Spleen (tissue), 11 donors: ENCODE results near the gene GMPPB. TPM values are rescaled to one million over a fixed set of nuclear protein-coding genes. Genes with fewer than 3 reads are reported as not detected.

Experiments used
- DNase-seq: peaks from one replicate; pipeline ENCODE4 v3.0.0-alpha.2; 2020
- H3K27ac ChIP-seq, 8 donors: fragments of 200-600 bp; sonication (generic) in 7 of 8; 1 replicate in 4 of 8; 2 replicates in 4 of 8; pipeline versions ENCODE4 v1.5.0 to v1.8.0; 2016 to 2021; ENCODE audit warnings: inconsistent platforms in 4 of 8, mild to moderate bottlenecking in 4 of 8, moderate library complexity in 1 of 8
- H3K27me3 ChIP-seq, 7 donors: fragments of 200-600 bp; sonication (generic) in 6 of 7; replicated peaks in 1 of 7; 1 replicate in 4 of 7; 2 replicates in 3 of 7; pipeline versions ENCODE4 v1.5.0 to v1.8.0; 2016 to 2021; ENCODE audit warnings: inconsistent platforms in 3 of 7, mild to moderate bottlenecking in 1 of 7
- H3K36me3 ChIP-seq, 6 donors: fragments of 200-600 bp; sonication (generic) in 5 of 6; 1 replicate in 4 of 6; 2 replicates in 2 of 6; pipeline versions ENCODE4 v1.5.0 to v1.8.0; 2016 to 2021; ENCODE audit warnings: inconsistent platforms in 2 of 6
- H3K4me1 ChIP-seq, 6 donors: fragments of 200-600 bp; sonication (generic) in 5 of 6; 1 replicate in 3 of 6; 2 replicates in 3 of 6; pipeline versions ENCODE4 v1.5.0 to v1.8.0; 2016 to 2021; ENCODE audit warnings: inconsistent platforms in 3 of 6
- H3K4me3 ChIP-seq, 8 donors: fragments of 200-600 bp; sonication (generic) in 7 of 8; 1 replicate in 4 of 8; 2 replicates in 4 of 8; pipeline versions ENCODE4 v1.5.0 to v1.8.0; 2016 to 2021; ENCODE audit warnings: inconsistent platforms in 4 of 8, mild to moderate bottlenecking in 4 of 8, moderate library complexity in 2 of 8
- H3K9me3 ChIP-seq, 8 donors: fragments of 200-600 bp; sonication (generic) in 7 of 8; 1 replicate in 4 of 8; 2 replicates in 4 of 8; pipeline versions ENCODE4 v1.5.0 to v1.8.0; 2016 to 2021; ENCODE audit warnings: inconsistent platforms in 4 of 8
- CTCF ChIP-seq, 11 experiments: fragments of 200-600 bp in 7 of 11; fragments of 450-650 bp in 4 of 11; sonication (generic) in 4 of 11; IDR thresholded peaks in 8 of 11; conservative IDR thresholded peaks in 3 of 11; 1 replicate in 7 of 11; 2 replicates in 4 of 11; pipeline versions ENCODE4 v1.4.0 to v1.8.0; 2016 to 2021; ENCODE audit warnings: antibody characterized with exemption in 11 of 11, inconsistent platforms in 4 of 11, mild to moderate bottlenecking in 1 of 11
- POLR2A ChIP-seq, 3 donors: fragments of 450-650 bp; IDR thresholded peaks; one replicate each; pipeline ENCODE4 v1.5.1; 2017; ENCODE audit warnings: antibody characterized with exemption in 3 of 3, mild to moderate bottlenecking in 1 of 3
- POLR2AphosphoS5 ChIP-seq, 3 donors: sonication (generic); formaldehyde crosslinking; IDR thresholded peaks; one replicate each; pipeline ENCODE4 v1.5.1; 2017; ENCODE audit warnings: antibody characterized with exemption in 3 of 3
- WGBS, 5 donors: extraction: QIAGEN DNeasy Blood & Tissue Kit in 3 of 5; methylation state at CpG; one replicate each; pipeline versions ENCODE4 v1.1.5 to v1.1.7; 2013 to 2018; 5-methylcytosine and 5-hydroxymethylcytosine counted together
- intact Hi-C: fragments of 100-400 bp; cut with DNase I; formaldehyde crosslinking; loops from one replicate; pipeline ENCODE4 v1.15.0; 2023; ENCODE audit warnings: low total_unique reads
- polyA plus RNA-seq, 3 donors: library from polyadenylated mRNA; stranded (reverse); fragments of 200-250 nt; gene quantifications; one replicate each; pipeline ENCODE4 v1.2.1, GENCODE V29; 2013
- total RNA-seq, 7 donors: library from RNA; depleted of rRNA in 3 of 7; stranded (reverse); fragments of >200 nt in 3 of 7; fragmentation: NEBNext Ultra II Directional in 4 of 7; extraction: Animal tissue kit (Norgen Biotek cat#: 25700) in 4 of 7; gene quantifications; one replicate each; pipeline versions ENCODE4 v1.1.0 to v1.2.1, GENCODE V29; 2016 to 2021
- donor health status: healthy with polysubstance abuse.
- donor health status: DM: no; HTN: no; CAD: no; lungs with moderate emphysema.
- donor health status: DM: no; HTN: no; CAD: no.
- donor health status: Bipolar disorder and iron deficiency.
- donor health status: healthy.
- donor health status: DM: no; HTN: no; CAD: no.
- donor health status: DM: yes; HTN: yes; CAD: no.

Gene GMPPB
- total and polyA plus RNA-seq, 10 donors = 10.8 to 34.3 (median 26.7) TPM

- Histone ChIP-seq H3K27ac (no peak overlapping the region), H3K4me1 (peaks cover 0 to 32% (median 8%) of the 10 kb centered on the region in 6 donors), H3K27me3 (no peaks in the 10 kb centered on the region), H3K9me3 (no peaks in the 10 kb centered on the region), H3K4me3 (no peak overlapping the region), H3K36me3 (peaks cover 0 to 100% (median 73%) of the 10 kb centered on the region in 6 donors)
- WGBS, 5 donors = 88 to 93% (median 89%) methylated on average over 20 to 21 of the region's 21 CpGs
- DNase-seq = no peak
- intact Hi-C loops = loop anchor here (5.0 kb wide), 1 partner anchor 141 kb away; no protein-coding TSS in a partner anchor
- TF ChIP-seq CTCF (IDR thresholded peaks at IDR 0.05 in 8 of 11, conservative IDR thresholded peaks at IDR 0.05 in 3 of 11) = peak in 4 of 11 experiments; percentile 11 to 32 (median 28)
- TF ChIP-seq POLR2AphosphoS5 (IDR thresholded peaks at IDR 0.05) = peak in 1 of 3 donors; percentile 41
- TF ChIP-seq POLR2A (IDR thresholded peaks at IDR 0.05) = no peak
These were observed 22.2 kb downstream of the GMPPB start for GRCh38 chr3:49701388-49702077.

DNA sequence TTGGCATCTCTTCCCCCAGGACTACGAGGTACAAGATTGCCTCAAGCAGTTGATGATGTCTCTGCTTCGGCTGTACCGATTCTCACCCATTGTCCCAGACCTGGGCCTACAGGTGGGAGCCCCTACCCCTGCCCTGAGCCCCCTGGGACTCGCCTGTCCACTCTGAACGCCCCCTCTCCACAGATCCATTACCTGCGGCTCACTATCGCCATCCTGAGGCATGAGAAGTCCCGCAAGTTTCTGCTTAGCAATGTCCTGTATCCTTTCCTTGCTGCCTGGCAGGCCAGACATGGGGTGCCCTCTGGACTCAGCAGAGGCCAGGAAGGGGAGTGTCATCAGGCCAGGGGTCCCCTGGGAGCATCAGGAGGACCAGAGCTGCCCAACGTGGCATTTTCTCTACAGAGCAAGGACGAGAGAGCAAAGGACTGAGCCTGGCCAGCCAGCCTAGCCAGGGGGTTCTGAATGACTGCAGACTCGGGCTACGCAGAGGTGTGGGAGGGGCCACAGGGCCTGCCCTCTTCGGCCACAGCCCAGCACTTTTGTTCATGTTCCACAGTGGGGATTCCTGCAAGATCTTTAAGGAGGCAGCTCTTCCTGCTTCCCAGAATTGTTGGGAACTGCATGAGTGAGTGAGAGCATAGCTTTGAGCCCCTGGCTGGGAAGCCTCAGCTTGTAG is 23.2 kb downstream of the GMPPB start:
- intact Hi-C loops = loop anchor here (5.0 kb wide), 1 partner anchor 142 kb away; no protein-coding TSS in a partner anchor
- H3K9me3 ChIP-seq = no peaks in the 10 kb centered on the region
- 77 to 91% (median 89%) methylated on average over 10 to 13 of the region's 13 CpGs for WGBS, 5 donors
- peaks cover 0 to 90% (median 65%) of the 10 kb centered on the region in 6 donors for H3K36me3 ChIP-seq
- no peak overlapping the region for H3K4me3 ChIP-seq
- no peaks in the 10 kb centered on the region for H3K27me3 ChIP-seq
- no peak for DNase-seq
- H3K27ac ChIP-seq = no peak overlapping the region
- TF ChIP-seq CTCF (IDR thresholded peaks at IDR 0.05 in 8 of 11, conservative IDR thresholded peaks at IDR 0.05 in 3 of 11) (no peak), POLR2A (IDR thresholded peaks at IDR 0.05) (no peak), POLR2AphosphoS5 (IDR thresholded peaks at IDR 0.05) (no peak)
- H3K4me1 ChIP-seq = peaks cover 0 to 23% (median 5%) of the 10 kb centered on the region in 6 donors

DNA sequence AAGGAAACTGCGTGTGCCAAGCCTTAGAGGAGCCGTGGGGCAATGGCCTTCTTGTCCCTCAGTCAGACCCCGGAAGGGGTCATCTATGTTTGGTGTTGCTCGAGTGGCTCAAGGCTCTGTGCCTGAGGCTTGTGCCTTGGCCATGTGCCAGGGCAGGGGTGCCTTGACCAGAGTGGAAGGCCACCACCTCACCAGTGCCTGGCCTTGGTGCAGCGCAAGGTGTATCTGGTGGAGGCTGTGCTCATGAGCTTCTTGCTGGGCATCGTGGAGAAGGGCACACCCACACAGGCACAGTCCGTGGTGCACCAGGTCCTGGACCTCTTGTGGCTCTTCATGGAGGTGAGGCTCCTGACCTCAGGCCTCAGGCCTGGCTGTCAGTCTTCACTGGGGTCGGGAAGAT is 23.7 kb downstream of the GMPPB start:
- TF ChIP-seq POLR2AphosphoS5 (IDR thresholded peaks at IDR 0.05) (no peak), POLR2A (IDR thresholded peaks at IDR 0.05) (no peak), CTCF (IDR thresholded peaks at IDR 0.05 in 8 of 11, conservative IDR thresholded peaks at IDR 0.05 in 3 of 11) (no peak)
- Histone ChIP-seq H3K27me3 (no peaks in the 10 kb centered on the region), H3K4me1 (peaks cover 0 to 17% (median 4%) of the 10 kb centered on the region in 6 donors), H3K4me3 (no peak overlapping the region), H3K9me3 (no peaks in the 10 kb centered on the region), H3K27ac (no peak overlapping the region), H3K36me3 (peaks cover 0 to 85% (median 59%) of the 10 kb centered on the region in 6 donors)
- 73 to 89% (median 88%) methylated on average over 7 to 8 of the region's 8 CpGs for WGBS, 5 donors
- intact Hi-C loops = loop anchor here (5.0 kb wide), 1 partner anchor 142 kb away; no protein-coding TSS in a partner anchor
- DNase-seq = no peak
